Measurements from ENCODE around the gene TTC28.
"Not testable (repeated sequence)": the region's sequence is repeated elsewhere in the genome, so short reads cannot be mapped to it uniquely, and the experiment has no call there.

TTC28 gene

GRCh38 chr22:28180804-28181731 lies 498.6 kb downstream of the TTC28 start:
- no peak for DNase-seq (ENCODE audit: low read depth)

- no peak for DNase-seq (ENCODE audit: low read depth)
These were observed 500.2 kb downstream of the TTC28 start for GRCh38 chr22:28179392-28179791.

- no peak for DNase-seq (ENCODE audit: low read depth)
These were observed 503.7 kb downstream of the TTC28 start for GRCh38 chr22:28175730-28176492.

- DNase-seq (ENCODE audit: low read depth): no peak
These were observed 505.1 kb downstream of the TTC28 start for GRCh38 chr22:28174509-28174908.

- no peak for DNase-seq (ENCODE audit: low read depth)
These were observed 506.6 kb downstream of the TTC28 start for GRCh38 chr22:28172892-28173670.

- DNase-seq (ENCODE audit: low read depth): no peak
These were observed 507.9 kb downstream of the TTC28 start for GRCh38 chr22:28171712-28172111.

GRCh38 chr22:28171115-28171514 lies 508.5 kb downstream of the TTC28 start:
- no peak for DNase-seq (ENCODE audit: low read depth)

GRCh38 chr22:28169314-28169713 lies 510.3 kb downstream of the TTC28 start:
- not testable (repeated sequence) for DNase-seq (ENCODE audit: low read depth)

- DNase-seq (ENCODE audit: low read depth): no peak
These were observed 523.8 kb downstream of the TTC28 start for GRCh38 chr22:28155808-28156207.

- no peak for DNase-seq (ENCODE audit: low read depth)
These were observed 524.8 kb downstream of the TTC28 start for GRCh38 chr22:28154861-28155260.

GRCh38 chr22:28151151-28151816 lies 528.4 kb downstream of the TTC28 start:
- DNase-seq (ENCODE audit: low read depth): no peak

- no peak for DNase-seq (ENCODE audit: low read depth)
These were observed 530.7 kb downstream of the TTC28 start for GRCh38 chr22:28148816-28149465.

GRCh38 chr22:28147401-28147800 lies 532.2 kb downstream of the TTC28 start:
- DNase-seq (ENCODE audit: low read depth): no peak

GRCh38 chr22:28146401-28147314 lies 533.0 kb downstream of the TTC28 start:
- no peak for DNase-seq (ENCODE audit: low read depth)

- DNase-seq (ENCODE audit: low read depth): no peak
These were observed 535.5 kb downstream of the TTC28 start for GRCh38 chr22:28143961-28144745.

GRCh38 chr22:28143241-28143865 lies 536.3 kb downstream of the TTC28 start:
- no peak for DNase-seq (ENCODE audit: low read depth)

- DNase-seq (ENCODE audit: low read depth): peak; percentile 68
These were observed 537.2 kb downstream of the TTC28 start for GRCh38 chr22:28142361-28142961.

- no peak for DNase-seq (ENCODE audit: low read depth)
These were observed 538.0 kb downstream of the TTC28 start for GRCh38 chr22:28141614-28142013.
